GM21576 (cell line): ENCODE measurements around the gene MYO1G.

Experiments
- ATAC-seq: cut with Tn5 transposase; IDR thresholded peaks from one replicate; pipeline ENCODE4 v1.9.1; 2021; ENCODE audit warnings: mild to moderate bottlenecking, moderate library complexity; ENCODE audit not compliant: unreplicated experiment

The MYO1G gene

DNA sequence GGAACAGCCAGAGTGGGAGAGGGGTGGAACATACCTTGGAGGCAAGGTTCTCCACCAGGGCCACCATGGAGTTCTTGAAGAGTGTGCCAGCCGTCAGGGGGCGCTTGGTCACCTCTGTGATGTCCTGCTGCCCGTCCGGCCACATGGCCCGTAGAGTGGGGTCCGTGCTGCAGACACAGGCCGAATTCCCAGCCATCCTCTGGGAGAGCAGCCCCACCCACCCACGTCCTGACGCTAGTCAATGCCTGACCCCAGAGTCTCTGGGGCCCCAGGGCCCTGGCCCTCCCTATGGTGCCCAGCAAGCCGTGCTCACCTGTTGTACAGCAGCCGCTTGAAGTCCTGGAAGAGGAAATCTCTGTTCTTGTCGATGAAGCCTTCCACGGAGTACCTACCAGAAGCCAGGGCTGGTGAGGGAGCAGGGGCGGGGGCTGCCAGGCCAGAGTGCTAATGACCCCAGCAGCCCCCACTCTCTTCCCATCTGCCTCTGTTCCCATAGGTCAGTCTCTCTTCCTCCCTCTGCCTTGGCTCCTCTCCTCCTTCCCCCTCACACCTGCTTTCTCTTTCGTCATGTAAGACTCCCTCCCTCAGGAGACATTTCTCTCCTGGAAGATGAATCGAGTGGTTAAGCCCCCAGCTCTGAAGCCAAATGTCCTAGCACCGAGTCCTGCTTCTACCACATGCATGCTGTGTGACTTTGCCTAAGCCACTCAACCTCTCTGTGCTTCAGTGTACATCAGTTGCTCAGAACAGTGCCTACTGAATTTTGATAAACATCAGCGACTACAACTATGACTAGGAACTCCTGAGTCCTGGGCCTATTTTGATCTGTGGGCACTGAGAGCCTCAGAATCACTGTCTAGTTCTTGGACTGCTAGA lies 11.0 kb downstream of the MYO1G start:
- ATAC-seq = no peak

GRCh38 chr7:44966731-44967538 lies 11.9 kb downstream of the MYO1G start:
- ATAC-seq = no peak

DNA sequence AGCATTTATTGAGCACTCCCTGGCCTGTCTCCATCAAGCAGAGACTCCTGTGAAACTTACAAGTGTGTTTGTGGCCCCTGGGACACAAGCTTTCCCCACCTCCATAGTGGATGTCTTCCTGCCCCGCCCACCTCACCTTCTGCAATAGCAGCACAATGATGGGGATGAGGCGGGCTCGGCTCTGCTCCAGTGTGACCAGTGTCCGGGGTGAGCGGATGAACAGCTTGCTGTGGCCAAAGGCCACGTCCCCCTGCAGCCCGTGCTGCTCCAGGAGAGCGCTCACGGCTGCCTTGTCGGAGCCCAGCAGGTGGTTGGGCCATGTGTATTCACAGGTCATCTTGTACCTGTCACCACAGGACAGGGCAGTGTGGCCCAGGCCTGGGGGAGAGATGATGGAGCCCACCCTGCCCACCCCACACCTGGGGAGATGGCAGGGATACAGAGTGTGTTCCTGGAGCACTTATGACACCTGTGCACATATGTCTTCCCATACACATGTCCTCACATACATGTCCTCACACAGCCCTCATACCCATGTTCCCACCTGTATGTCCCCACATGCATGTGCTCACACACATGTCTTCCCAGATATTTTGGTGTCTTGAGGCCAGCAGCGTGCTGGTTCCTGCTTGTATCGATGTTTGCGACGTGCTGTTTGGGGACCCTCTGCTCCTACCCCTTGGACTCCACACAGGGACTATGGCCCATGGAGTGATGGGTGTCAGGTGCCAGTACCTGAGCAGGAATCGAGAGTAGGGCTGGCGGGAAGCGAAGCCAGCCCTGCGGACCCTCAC lies 12.7 kb downstream of the MYO1G start:
- ATAC-seq = no peak

DNA sequence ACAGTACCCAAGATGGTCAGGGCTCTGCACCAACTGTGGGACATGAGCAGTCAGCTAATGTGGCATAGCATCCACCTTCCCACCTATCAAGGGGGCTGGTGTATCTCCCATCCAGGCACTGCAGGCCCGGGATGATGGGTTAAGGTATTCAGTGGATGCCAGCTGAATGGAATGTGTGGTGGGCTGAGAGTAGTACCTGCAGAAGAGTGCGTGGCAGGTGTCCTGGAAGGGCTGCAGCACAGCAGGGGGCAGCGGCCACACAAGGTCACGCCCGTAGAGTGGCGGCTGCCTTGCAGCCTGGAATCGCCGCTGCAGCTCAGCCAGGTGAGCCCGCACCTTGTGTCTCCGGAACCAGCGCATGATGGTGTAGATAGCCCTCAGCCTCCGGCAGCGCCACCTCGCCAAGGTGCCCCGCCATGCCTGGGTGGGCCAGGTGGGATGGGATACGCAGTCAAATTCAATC lies 13.3 kb downstream of the MYO1G start:
- ATAC-seq = no peak

DNA sequence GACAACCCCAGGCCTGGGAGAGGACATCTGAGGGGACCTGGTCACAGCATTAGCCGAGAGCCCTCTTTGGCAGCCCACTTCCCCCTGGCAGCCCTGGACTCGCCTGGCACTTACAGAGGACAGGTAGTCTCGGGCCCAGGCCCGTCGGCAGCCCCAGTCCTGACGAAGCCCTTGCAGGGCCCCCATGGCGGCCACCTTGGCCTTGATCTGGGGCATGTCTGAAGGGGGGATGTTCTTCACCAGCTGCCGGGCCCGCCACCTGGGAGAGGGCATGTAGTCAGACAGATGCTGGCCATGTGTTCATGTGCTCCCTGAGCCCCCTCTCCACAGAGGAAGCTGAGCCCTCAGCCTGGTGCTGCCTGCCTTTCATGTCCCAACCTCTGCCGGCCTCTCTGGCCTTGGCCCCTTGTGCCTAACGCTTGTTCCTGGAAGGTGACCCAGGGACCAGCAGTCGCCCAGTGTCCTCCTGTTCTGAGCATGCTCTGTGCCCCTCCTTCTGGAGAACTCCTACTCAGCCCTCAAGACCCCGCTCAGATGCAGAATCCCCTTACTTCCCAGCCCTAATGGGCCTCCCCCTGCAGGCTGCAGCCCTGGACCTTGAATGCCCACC lies 13.9 kb downstream of the MYO1G start:
- no peak for ATAC-seq

- ATAC-seq = no peak
These were observed 14.4 kb downstream of the MYO1G start for GRCh38 chr7:44964384-44964830.

GRCh38 chr7:44963364-44964290 lies 15.2 kb downstream of the MYO1G start:
- no peak for ATAC-seq

DNA sequence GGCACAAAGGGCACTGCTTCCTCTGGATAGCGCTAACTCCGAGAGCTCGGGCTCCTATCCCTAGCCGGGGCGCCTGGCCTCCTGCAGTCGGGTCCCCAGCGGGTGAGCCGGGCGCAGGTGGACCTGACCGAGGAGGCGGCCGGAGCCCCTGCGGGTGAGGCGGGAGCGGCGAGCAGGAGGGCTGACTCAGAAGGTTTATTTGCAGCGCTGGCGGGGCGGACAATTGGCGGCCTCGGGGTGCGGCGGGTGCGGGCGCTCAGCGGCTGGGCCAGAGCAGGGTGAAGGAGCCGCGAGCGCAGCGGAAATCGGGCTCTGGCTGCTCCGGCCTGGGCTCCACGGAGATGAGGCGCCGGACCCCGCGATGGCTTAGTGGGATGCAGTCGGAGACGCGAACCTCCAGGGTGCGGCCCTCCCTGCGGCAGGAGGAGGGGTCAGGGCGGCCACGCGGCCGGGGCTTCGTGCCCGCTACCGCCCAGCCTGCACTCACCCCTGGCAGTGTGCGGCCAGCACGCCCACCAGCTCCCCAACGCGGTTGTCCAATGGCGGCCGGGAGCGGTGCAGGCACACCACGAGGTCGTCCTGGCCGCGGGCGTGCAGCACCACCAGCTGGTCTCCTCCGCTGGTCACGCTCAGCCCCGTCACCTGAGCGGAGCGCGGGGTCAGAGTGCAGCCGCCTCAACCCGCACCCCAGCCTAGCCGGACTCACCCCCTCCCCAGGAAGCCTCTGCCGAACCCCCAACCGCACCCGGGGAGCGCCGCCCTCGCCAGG lies 16.1 kb downstream of the MYO1G start:
- ATAC-seq = no peak

GRCh38 chr7:44961844-44962482 lies 16.9 kb downstream of the MYO1G start:
- no peak for ATAC-seq

- ATAC-seq = no peak
These were observed 18.7 kb downstream of the MYO1G start for GRCh38 chr7:44960011-44960580.

- ATAC-seq = no peak
These were observed 19.3 kb downstream of the MYO1G start for GRCh38 chr7:44959433-44959951.

DNA sequence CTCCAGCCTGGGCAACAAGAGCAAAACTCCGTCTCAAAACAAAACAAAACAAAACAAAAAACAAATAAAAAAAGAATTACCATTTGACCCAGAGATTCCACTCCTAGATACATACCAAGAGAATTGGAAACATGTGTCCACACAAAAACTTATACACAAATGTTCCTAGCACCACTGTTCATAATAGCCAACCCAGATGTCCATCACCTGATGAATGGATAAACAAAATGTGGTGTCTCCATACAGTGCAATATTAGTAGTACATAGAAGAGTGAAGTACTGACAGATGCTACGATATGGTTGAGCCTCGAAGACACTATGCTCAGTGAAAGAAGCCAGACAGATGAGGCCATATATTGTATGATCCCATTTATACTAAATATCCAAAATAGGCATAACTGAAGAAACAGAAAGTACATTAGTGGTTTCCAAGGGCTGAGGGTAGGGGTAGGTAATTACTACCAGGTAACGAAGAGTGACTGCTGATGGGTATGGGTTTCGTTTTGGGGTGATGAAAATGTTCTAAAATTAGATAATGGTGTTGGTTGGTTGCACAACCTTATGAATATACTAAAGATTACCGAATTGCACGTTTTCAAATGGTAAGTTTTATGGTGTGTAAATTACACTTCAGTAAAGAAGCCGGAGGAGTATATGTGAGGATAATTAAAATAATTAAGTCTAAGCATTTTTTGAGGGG lies 20.0 kb downstream of the MYO1G start:
- ATAC-seq = no peak

- no peak for ATAC-seq
These were observed 22.6 kb downstream of the MYO1G start for GRCh38 chr7:44956157-44956766.

GRCh38 chr7:44955733-44956132 lies 23.1 kb downstream of the MYO1G start:
- no peak for ATAC-seq

- no peak for ATAC-seq
These were observed 25.7 kb downstream of the MYO1G start for GRCh38 chr7:44953156-44953555.

DNA sequence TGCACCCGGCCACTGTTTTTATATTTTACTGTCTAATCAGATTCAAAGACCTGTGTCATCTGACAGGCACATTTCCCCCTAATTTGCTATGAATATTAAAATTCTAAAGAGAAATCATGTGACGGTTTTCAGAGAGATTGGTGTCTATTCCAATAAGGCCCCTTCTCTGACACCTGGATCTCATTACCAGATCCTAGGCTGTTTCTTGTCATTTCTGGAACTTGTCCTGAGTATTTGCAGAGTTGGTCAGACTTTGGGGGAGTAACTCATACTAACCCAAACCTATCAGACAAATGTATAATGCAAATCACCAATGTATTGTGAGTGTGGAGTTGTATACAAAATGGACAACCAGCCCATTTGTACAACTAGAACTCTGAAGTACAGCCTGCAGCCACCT lies 29.5 kb downstream of the MYO1G start:
- no peak for ATAC-seq

- ATAC-seq = no peak
These were observed 33.3 kb downstream of the MYO1G start for GRCh38 chr7:44945479-44945878.
